ENCODE results near the gene DEPDC1B. TPM values are rescaled to one million over a fixed set of nuclear protein-coding genes. Genes with fewer than 3 reads are reported as not detected.

The DEPDC1B gene
- total RNA-seq, 2 donors from 2014 or later, result 0.32 to 1.8 TPM

DNA sequence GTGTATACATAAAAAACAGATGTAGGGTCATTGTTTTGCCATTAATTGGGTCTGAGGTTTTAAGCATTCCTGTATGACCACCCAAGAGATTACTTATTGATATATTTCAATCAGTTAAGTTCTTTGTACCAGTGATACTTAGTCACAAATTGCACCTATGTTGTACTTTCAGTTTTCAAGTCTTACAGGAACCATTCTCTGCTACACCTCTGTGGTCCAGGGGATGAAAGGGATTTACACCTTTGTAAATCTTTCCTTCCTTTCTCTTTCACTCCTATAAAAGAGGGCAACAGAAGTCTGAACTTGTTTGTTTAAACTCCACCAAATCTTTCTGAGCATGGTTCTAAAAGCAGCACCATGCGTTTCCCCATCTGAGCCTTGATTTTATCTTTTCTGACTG lies 86.1 kb downstream of the DEPDC1B start:
- no peaks in the 10 kb centered on the region for H3K27me3 ChIP-seq (replicated peaks; ENCODE audit: insufficient read depth)
- no peak for TF ChIP-seq POLR2AphosphoS5 (IDR thresholded peaks at IDR 0.05)
- no peak for TF ChIP-seq POLR2A (IDR thresholded peaks at IDR 0.05)
- TF ChIP-seq, protein P1, sequence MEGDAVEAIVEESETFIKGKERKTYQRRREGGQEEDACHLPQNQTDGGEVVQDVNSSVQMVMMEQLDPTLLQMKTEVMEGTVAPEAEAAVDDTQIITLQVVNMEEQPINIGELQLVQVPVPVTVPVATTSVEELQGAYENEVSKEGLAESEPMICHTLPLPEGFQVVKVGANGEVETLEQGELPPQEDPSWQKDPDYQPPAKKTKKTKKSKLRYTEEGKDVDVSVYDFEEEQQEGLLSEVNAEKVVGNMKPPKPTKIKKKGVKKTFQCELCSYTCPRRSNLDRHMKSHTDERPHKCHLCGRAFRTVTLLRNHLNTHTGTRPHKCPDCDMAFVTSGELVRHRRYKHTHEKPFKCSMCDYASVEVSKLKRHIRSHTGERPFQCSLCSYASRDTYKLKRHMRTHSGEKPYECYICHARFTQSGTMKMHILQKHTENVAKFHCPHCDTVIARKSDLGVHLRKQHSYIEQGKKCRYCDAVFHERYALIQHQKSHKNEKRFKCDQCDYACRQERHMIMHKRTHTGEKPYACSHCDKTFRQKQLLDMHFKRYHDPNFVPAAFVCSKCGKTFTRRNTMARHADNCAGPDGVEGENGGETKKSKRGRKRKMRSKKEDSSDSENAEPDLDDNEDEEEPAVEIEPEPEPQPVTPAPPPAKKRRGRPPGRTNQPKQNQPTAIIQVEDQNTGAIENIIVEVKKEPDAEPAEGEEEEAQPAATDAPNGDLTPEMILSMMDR (IDR thresholded peaks at IDR 0.05), result no peak

DNA sequence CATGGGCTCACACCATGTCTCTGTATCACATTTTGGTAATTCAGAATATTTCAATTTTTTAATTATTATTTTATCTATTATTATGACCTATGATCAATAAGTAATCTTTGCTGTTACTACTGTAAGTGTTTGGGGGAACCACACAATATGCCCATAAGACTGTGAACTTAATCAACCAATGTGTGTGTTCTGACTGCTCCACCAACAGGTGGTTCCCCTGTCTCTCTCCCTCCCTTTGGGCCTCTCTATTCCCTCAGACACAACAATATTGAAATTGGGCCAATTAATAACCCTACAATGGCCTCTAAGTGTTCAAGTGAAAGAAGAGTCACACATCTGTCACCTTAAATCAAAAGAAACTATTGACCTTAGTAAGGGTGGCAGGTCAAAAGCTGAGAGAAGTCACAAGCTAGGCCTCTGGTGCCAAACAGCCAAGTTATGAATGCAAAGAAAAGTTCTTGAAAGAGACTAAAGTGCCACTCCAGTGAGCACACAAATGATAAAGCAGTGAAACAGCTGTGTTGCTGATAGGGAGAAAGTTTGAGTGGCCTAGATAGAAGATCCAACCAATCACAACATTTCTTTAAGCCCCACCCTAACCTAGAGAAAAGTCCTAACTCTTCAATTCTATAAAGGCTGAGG lies 88.7 kb downstream of the DEPDC1B start:
- intact Hi-C loops (cut with DNase I), result no loop called here
- Histone ChIP-seq H3K4me3 (no peak overlapping the region), H3K27me3 (replicated peaks; ENCODE audit: insufficient read depth) (no peaks in the 10 kb centered on the region), H3K27ac (no peak overlapping the region), H3K9me3 (no peaks in the 10 kb centered on the region), H3K36me3 (no peaks in the 10 kb centered on the region), H3K4me1 (replicated peaks) (no peaks in the 10 kb centered on the region)
- no peak for DNase-seq (ENCODE audit: low spot score)
- TF ChIP-seq, protein P1 (IDR thresholded peaks at IDR 0.05), result no peak
- TF ChIP-seq POLR2A (IDR thresholded peaks at IDR 0.05) (no peak), POLR2AphosphoS5 (IDR thresholded peaks at IDR 0.05) (no peak)

More for the DNA sequence above, 86.1 kb downstream of the DEPDC1B start:
- Histone ChIP-seq H3K36me3 (no peaks in the 10 kb centered on the region), H3K9me3 (no peaks in the 10 kb centered on the region), H3K27ac (no peak overlapping the region), H3K4me3 (no peak overlapping the region), H3K4me1 (replicated peaks) (no peaks in the 10 kb centered on the region)
- 31% methylated on average over 1 of the region's 1 CpG for WGBS
- DNase-seq (ENCODE audit: low spot score), result no peak
- intact Hi-C loops (cut with DNase I), result no loop called here

DNA sequence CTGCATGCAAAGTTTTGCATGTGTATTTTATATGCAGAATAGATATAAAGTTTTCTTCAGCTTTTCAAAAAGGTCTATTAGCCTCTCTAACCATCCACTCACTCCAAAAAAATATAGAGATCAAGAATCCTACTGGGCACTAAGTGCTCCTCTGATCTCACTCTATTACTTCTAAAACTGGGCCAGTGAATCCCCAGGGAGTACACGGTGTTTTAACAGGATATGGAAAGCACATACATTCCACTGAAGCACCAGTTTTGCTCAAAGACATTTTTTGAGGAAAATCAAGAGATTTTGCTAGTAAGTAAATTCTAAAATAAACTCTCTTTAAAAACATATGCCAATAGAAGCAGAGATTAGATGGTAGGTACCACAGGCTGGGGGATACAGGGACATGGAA lies 95.2 kb downstream of the DEPDC1B start:
- no peaks in the 10 kb centered on the region for H3K4me1 ChIP-seq (replicated peaks)
- no peaks in the 10 kb centered on the region for H3K9me3 ChIP-seq
- DNase-seq (ENCODE audit: low spot score), result no peak
- H3K4me3 ChIP-seq, result no peak overlapping the region
- intact Hi-C loops (cut with DNase I), result no loop called here
- H3K27me3 ChIP-seq (replicated peaks; ENCODE audit: insufficient read depth), result no peaks in the 10 kb centered on the region
- TF ChIP-seq, protein P1 (IDR thresholded peaks at IDR 0.05), result no peak
- TF ChIP-seq POLR2AphosphoS5 (IDR thresholded peaks at IDR 0.05) (no peak), POLR2A (IDR thresholded peaks at IDR 0.05) (no peak)
- 59% methylated on average over 1 of the region's 1 CpG for WGBS
- H3K36me3 ChIP-seq, result no peaks in the 10 kb centered on the region
- no peak overlapping the region for H3K27ac ChIP-seq

DNA sequence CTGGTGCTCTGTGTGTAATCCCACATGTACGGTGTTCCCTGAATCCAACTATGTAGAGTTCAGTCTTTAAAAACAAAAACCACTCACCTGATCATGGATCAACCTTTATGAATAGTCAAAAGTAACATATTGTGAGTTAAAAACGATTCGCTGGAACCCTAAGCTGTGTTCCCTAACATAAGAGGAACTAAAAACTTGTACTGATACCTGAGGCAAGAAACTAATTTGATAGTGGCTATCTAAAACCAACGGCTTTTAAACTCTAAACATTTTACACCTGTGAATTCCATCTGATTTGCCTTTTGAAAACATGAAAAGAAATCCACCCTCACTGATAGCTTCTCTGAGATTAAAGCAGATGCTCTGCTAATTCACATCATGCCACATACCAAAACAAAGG lies 101.5 kb downstream of the DEPDC1B start:
- no peaks in the 10 kb centered on the region for H3K9me3 ChIP-seq
- H3K4me1 ChIP-seq (replicated peaks), result no peaks in the 10 kb centered on the region
- intact Hi-C loops (cut with DNase I), result no loop called here
- H3K4me3 ChIP-seq, result no peak overlapping the region
- H3K27me3 ChIP-seq (replicated peaks; ENCODE audit: insufficient read depth), result no peaks in the 10 kb centered on the region
- no peak for DNase-seq (ENCODE audit: low spot score)
- H3K27ac ChIP-seq, result no peak overlapping the region
- 68% methylated on average over 4 of the region's 4 CpGs for WGBS
- TF ChIP-seq POLR2A (IDR thresholded peaks at IDR 0.05), result no peak
- TF ChIP-seq, protein P1 (IDR thresholded peaks at IDR 0.05), result no peak
- TF ChIP-seq POLR2AphosphoS5 (IDR thresholded peaks at IDR 0.05), result no peak
- H3K36me3 ChIP-seq, result no peaks in the 10 kb centered on the region

DNA sequence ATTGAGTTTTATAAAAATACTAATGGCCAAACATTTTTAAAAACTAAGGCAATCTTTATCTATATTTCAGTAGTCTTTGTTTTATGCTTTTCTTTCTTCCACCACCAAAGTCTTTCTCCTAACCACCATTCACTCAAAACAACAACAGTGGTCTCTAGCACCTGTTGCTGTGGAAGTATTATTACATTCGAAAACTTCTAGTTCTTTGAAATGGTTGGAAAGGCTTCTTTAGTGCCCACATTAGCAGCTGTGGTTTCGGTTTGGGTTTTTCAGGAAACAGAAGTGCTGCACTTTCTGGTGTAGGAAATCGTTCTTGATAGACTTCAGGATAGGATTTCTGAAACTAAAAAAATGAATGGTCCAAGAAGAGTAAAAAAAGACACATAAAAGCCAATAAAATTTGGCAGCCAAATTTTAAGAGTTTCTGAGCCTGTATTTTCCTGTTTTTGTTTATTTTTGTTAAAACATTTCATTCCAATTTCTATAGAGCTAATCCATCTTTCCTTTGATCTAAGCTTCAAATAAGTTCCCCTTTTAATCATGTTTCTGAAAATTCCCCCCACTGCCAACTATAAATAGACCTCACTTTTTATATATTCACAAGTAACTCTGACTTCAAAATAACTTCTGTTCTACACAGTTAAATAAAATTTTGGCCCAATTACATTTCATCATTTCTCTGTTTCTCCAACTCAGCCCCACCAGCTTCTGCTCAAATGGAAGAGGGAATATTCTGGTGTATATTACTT lies 102.2 kb downstream of the DEPDC1B start:
- Histone ChIP-seq H3K27ac (no peak overlapping the region), H3K4me1 (replicated peaks) (no peaks in the 10 kb centered on the region), H3K36me3 (no peaks in the 10 kb centered on the region), H3K4me3 (no peak overlapping the region), H3K27me3 (replicated peaks; ENCODE audit: insufficient read depth) (no peaks in the 10 kb centered on the region), H3K9me3 (no peaks in the 10 kb centered on the region)
- no peak for DNase-seq (ENCODE audit: low spot score)
- intact Hi-C loops (cut with DNase I), result no loop called here
- 14% methylated on average over 3 of the region's 3 CpGs for WGBS
- no peak for TF ChIP-seq POLR2A (IDR thresholded peaks at IDR 0.05)
- no peak for TF ChIP-seq POLR2AphosphoS5 (IDR thresholded peaks at IDR 0.05)
- TF ChIP-seq, protein P1 (IDR thresholded peaks at IDR 0.05), result no peak
